T-helper 17 cell (primary cell): Measurements from ENCODE around the gene NCDN. TPM values are rescaled to one million over a fixed set of nuclear protein-coding genes. Genes with fewer than 3 reads are reported as not detected.

Experiments
- ATAC-seq: fragments of 150-1000 bp; cut with Tn5 transposase; 2 replicates; pipeline ENCODE4 v1.10.0; 2021; ENCODE audit warnings: mild to moderate bottlenecking, moderate library complexity
- DNase-seq, 3 donors: peaks; one replicate each; pipeline versions ENCODE4 v3.0.0 to v3.0.0-alpha.2; 2020 to 2021
- H3K9me3 ChIP-seq: one replicate; pipeline ENCODE4 v1.7.0; 2013; ENCODE audit warnings: low read length, mild to moderate bottlenecking; ENCODE audit not compliant: control insufficient read depth, poor library complexity, severe bottlenecking
- H3K27ac Mint-ChIP-seq: one replicate; pipeline ENCODE4 v1.8.0; 2022; ENCODE audit warnings: mild to moderate bottlenecking, moderate library complexity, mixed read lengths
- H3K27me3 Mint-ChIP-seq: one replicate; pipeline ENCODE4 v1.8.0; 2022; ENCODE audit warnings: mixed read lengths
- H3K36me3 Mint-ChIP-seq: one replicate; pipeline ENCODE4 v1.8.0; 2022; ENCODE audit warnings: low read depth, mixed read lengths
- H3K4me1 Mint-ChIP-seq: one replicate; pipeline ENCODE4 v1.8.0; 2022; ENCODE audit warnings: mild to moderate bottlenecking, mixed read lengths
- H3K4me3 Mint-ChIP-seq: one replicate; pipeline ENCODE4 v1.8.0; 2022; ENCODE audit warnings: mild to moderate bottlenecking, moderate library complexity, mixed read lengths
- total RNA-seq, 4 donors: library from RNA in 2 of 4; stranded (reverse) in 2 of 4; gene quantifications; one replicate each; pipeline ENCODE4 v1.2.3 and lab custom pipeline; 2022 to 2026

Gene NCDN
- total RNA-seq, 2 donors from 2014 or later = 23.8 to 26.2 TPM

DNA sequence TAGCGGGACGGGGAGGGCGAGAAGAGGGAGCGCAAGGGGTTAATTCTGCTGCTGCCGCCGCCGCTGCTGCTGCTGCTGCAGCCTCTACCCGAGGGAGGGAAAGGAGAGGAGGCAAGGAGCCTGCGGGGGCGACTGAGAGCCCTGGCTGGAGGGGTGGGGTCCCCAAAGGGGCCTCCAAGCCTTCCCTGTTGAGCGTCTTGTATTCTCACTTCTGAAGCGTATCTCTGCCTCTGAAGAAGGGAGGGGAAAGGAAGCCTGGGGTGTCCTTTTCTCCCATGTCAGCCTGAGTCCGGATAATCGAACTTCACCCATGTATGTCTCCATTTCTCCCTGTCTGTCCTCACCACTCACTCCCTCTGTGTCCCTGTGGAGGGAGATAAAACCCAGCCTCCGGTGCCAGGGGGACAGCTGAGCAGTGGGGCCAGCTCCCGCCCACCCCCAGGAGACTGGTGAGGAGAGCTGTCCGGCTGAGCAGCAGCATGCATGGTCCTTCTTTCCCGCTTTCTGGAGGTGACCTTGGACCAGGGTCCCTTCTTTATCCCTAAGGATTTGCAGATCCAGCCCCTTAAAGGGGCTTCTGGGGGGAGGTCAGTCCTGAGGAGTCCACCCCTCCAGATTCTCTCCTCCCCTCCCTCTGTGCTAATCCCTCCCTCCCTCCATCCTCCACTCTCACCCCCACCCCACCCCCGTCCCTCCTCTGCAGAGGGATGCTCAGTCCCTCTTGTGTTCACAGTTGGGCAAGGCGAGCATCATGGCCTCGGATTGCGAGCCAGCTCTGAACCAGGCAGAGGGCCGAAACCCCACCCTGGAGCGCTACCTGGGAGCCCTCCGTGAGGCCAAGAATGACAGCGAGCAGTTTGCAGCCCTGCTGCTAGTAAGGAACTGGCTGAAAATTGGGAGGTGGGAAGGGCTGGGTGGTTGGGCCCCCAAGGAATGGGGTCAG is 1.0 kb downstream of the NCDN start:
- H3K9me3 ChIP-seq = no peaks in the 10 kb centered on the region
- Mint-ChIP-seq H3K36me3 (peaks cover 2% of the 10 kb centered on the region), H3K27me3 (no peaks in the 10 kb centered on the region), H3K4me3 (peak overlapping the region; percentile 98), H3K27ac (peak overlapping the region; percentile 98), H3K4me1 (peaks cover 47% of the 10 kb centered on the region)
- ATAC-seq (no peak), DNase-seq (no peak)

GRCh38 chr1:35559317-35559944 is 1.8 kb downstream of the NCDN start:
- Mint-ChIP-seq H3K36me3 (peaks cover 2% of the 10 kb centered on the region), H3K27me3 (no peaks in the 10 kb centered on the region), H3K4me1 (peaks cover 51% of the 10 kb centered on the region), H3K27ac (peak overlapping the region; percentile 98), H3K4me3 (peak overlapping the region; percentile 76)
- no peaks in the 10 kb centered on the region for H3K9me3 ChIP-seq
- ATAC-seq (peak; percentile 32), DNase-seq (no peak)

DNA sequence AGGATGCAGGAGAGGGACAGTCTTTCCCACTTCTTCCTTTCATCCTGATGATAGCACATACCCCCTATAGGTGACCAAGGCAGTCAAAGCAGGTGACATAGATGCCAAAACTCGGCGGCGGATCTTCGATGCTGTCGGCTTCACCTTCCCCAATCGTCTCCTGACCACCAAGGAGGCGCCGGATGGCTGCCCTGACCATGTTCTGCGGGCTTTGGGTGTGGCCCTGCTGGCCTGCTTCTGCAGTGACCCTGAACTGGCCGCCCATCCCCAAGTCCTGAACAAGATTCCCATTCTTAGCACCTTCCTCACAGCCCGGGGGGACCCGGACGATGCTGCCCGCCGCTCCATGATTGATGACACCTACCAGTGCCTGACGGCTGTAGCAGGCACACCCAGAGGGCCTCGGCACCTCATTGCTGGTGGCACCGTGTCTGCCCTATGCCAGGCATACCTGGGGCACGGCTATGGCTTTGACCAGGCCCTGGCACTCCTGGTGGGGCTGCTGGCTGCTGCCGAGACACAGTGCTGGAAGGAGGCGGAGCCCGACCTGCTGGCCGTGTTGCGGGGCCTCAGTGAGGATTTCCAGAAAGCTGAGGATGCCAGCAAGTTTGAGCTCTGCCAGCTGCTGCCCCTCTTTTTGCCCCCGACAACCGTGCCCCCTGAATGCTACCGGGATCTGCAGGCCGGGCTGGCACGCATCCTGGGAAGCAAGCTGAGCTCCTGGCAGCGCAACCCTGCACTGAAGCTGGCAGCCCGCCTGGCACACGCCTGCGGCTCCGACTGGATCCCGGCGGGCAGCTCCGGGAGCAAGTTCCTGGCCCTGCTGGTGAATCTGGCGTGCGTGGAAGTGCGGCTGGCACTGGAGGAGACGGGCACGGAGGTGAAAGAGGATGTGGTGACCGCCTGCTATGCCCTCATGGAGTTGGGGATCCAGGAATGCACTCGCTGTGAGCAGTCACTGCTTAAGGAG is 2.9 kb downstream of the NCDN start:
- Mint-ChIP-seq H3K4me3 (no peak overlapping the region), H3K4me1 (peaks cover 46% of the 10 kb centered on the region), H3K36me3 (peaks cover 2% of the 10 kb centered on the region), H3K27ac (peak overlapping the region; percentile 98), H3K27me3 (no peaks in the 10 kb centered on the region)
- DNase-seq (no peak), ATAC-seq (no peak)
- H3K9me3 ChIP-seq = no peaks in the 10 kb centered on the region

DNA sequence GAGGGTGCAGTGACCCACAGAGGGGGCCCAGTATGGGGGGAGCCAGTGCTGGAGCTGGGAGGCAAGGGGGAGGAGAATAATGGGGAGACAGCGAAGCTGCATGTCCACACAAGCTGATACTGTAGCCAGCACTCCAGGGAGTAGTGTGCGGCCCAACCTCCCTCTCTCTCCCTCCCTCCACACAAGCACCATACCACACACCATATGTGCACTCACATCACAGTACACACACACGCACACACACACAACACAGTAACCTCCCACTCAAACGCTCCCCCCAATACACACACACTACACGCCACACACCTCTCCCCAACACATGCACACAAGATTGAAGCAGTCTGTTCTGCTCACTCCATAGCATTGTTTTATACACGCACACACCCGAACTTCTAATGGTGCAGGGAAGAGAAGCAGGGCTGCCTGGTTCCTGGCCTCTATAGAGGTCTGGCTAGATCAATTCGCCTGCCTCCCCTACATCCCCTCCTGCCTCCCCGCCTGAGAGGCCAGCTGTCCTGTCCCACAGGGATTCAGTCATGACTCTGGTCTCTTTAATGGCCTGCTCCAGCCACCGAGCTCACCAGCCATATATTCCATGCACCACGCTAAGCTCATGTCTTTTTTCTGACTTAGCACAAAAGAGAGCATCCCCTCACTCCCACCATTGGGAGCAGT is 3.8 kb downstream of the NCDN start:
- Mint-ChIP-seq H3K27me3 (no peaks in the 10 kb centered on the region), H3K4me3 (no peak overlapping the region), H3K4me1 (peaks cover 38% of the 10 kb centered on the region), H3K36me3 (peaks cover 2% of the 10 kb centered on the region), H3K27ac (peak overlapping the region; percentile 51)
- ATAC-seq (no peak), DNase-seq (no peak)
- no peaks in the 10 kb centered on the region for H3K9me3 ChIP-seq

- H3K36me3 Mint-ChIP-seq = peaks cover 2% of the 10 kb centered on the region
- no peak for DNase-seq
- no peak for ATAC-seq
- H3K27me3 Mint-ChIP-seq = no peaks in the 10 kb centered on the region
- peaks cover 35% of the 10 kb centered on the region for H3K4me1 Mint-ChIP-seq
- H3K9me3 ChIP-seq = no peaks in the 10 kb centered on the region
- H3K4me3 Mint-ChIP-seq = no peak overlapping the region
- H3K27ac Mint-ChIP-seq = peak overlapping the region; percentile 97
These were observed 4.5 kb downstream of the NCDN start for GRCh38 chr1:35561972-35562680.

GRCh38 chr1:35563166-35563565 is 5.6 kb downstream of the NCDN start:
- H3K27me3 Mint-ChIP-seq = no peaks in the 10 kb centered on the region
- H3K36me3 Mint-ChIP-seq = peaks cover 2% of the 10 kb centered on the region
- H3K4me3 Mint-ChIP-seq = no peak overlapping the region
- ATAC-seq (no peak), DNase-seq (no peak)
- H3K9me3 ChIP-seq = no peaks in the 10 kb centered on the region
- H3K27ac Mint-ChIP-seq = peak overlapping the region; percentile 97
- H3K4me1 Mint-ChIP-seq = peaks cover 33% of the 10 kb centered on the region

DNA sequence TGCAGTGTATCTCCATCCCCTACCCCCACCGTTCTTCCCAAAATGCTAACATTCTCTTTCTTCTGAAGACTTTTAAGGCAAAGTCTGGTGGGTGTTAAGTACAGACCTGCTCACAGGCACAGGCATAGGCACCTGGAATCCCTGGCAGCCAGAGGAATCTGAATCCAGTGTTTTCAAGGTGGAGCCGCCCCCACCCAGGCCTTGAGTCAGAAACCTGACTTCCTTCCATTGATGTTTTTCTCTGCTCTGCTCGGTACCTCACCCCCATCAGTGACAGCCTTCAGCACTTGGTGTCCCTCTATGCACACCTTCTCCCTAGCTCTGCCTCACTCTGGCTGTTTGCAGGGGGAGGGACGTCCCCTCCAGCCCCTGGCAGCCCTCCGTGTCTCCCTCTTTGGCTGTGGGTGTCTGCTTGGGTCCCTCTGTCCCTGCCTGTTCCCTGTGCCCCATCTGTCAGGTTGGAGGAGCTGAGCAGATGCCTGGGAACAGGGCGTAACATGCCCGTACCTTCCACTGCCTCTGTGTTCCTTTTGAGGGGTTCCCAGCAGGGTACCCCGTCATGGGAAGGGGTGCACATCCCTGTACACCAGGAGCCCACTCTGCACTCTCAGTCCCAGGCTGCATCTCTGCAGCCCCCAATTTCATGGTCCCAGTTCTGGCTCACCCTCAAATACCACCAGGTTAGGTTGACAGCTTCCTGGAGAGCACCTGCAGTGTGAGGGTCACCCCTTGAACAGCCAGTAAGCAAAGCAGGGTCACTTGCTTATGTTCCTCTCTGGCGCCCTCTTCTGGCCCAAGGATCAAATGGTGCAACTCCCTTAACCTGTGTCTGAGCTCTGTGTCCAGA is 6.7 kb downstream of the NCDN start:
- DNase-seq = peak; percentile 61 to 76 (median 61)
- peaks cover 36% of the 10 kb centered on the region for H3K4me1 Mint-ChIP-seq
- H3K9me3 ChIP-seq = no peaks in the 10 kb centered on the region
- H3K27me3 Mint-ChIP-seq = no peaks in the 10 kb centered on the region
- peak; percentile 72 for ATAC-seq
- H3K36me3 Mint-ChIP-seq = peaks cover 2% of the 10 kb centered on the region
- peak overlapping the region; percentile 97 for H3K27ac Mint-ChIP-seq
- H3K4me3 Mint-ChIP-seq = no peak overlapping the region

DNA sequence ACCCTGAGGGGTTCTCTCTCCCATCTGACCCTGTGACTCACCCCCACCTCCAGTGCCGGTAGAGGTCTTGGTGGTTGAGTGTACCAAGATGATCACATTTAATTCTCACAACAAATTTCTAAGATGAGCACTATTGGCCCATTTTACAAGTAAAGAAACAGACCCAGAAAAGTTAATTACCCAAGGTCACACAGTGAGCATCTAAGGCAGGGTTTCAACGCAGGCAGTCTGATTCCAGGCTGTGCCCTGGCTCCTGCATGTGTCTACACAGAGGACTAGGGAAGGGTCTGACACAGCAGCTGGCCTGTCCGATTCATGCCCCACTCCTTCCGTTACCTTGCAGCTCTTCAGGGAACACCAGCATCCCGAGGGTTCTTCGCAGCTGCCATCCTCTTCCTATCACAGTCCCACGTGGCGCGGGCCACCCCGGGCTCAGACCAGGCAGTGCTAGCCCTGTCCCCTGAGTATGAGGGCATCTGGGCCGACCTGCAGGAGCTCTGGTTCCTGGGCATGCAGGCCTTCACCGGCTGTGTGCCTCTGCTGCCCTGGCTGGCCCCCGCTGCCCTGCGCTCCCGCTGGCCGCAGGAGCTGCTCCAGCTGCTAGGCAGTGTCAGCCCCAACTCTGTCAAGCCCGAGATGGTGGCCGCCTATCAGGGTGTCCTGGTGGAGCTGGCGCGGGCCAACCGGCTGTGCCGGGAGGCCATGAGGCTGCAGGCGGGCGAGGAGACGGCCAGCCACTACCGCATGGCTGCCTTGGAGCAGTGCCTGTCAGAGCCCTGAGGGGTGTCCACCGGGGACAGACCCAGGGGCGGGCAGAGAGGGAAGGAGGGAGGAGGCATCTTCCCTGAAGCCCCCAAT is 7.5 kb downstream of the NCDN start:
- peak overlapping the region; percentile 97 for H3K27ac Mint-ChIP-seq

DNA sequence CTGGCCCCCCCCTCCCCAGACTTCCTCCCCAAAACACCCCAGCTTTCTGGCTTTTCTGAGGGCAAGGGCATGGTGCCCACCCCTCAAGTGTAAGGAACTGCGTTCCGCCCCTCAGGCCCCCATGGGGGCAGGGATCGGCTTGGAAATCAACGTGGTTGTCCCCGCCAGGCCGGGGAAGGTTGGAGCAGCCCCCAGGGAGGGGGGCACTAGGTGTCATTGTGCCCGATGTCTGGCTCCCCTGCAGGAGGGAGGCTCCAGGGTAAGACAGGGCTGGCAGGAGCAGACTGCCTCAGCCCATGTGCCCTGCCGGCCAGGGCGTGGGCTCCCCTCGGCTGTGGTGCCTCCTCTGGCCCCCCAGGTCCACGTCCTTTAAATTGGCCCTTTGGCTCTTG is 8.1 kb downstream of the NCDN start:
- H3K27me3 Mint-ChIP-seq = no peaks in the 10 kb centered on the region
- peaks cover 30% of the 10 kb centered on the region for H3K4me1 Mint-ChIP-seq
- no peak overlapping the region for H3K27ac Mint-ChIP-seq
- ATAC-seq = no peak
- H3K4me3 Mint-ChIP-seq = no peak overlapping the region
- DNase-seq = no peak
- no peaks in the 10 kb centered on the region for H3K9me3 ChIP-seq
- peaks cover 2% of the 10 kb centered on the region for H3K36me3 Mint-ChIP-seq

More for the DNA sequence above, 7.5 kb downstream of the NCDN start:
- no peaks in the 10 kb centered on the region for H3K9me3 ChIP-seq
- peaks cover 2% of the 10 kb centered on the region for H3K36me3 Mint-ChIP-seq
- H3K4me3 Mint-ChIP-seq = no peak overlapping the region
- peaks cover 30% of the 10 kb centered on the region for H3K4me1 Mint-ChIP-seq
- H3K27me3 Mint-ChIP-seq = no peaks in the 10 kb centered on the region
- DNase-seq (no peak), ATAC-seq (no peak)

DNA sequence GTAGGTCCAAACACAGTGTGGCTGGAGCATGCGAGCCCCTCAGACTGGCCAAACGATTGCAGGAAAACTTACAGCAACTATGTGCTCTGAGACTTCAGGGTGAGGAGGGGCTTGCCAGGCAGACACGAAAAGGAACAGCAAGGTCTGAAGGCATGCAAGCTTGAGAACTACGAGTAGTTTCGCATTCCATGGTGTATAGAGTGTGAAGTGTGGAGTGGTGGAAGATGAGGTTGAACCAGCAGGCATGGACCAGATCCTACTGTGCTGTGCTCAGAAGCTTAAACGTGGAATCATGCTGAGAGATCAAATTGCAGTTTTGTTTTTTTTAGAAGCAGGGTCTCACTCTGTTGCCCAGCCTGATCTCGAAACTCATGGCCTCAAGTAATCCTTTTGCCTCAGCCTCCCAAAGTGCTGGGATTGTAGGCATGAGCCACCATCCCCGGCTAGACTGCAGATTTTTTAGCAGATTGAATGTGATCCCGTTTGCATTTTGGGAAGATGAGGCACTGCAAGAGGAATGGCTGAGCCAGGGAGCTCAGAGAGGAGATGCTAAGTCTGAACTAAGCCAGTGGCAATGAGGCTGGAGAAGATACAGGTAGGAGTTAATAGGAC is 10.5 kb downstream of the NCDN start:
- H3K27ac Mint-ChIP-seq = peak overlapping the region; percentile 4
- no peaks in the 10 kb centered on the region for H3K9me3 ChIP-seq
- peaks cover 18% of the 10 kb centered on the region for H3K4me1 Mint-ChIP-seq
- DNase-seq (no peak), ATAC-seq (no peak)
- H3K36me3 Mint-ChIP-seq = no peaks in the 10 kb centered on the region
- H3K27me3 Mint-ChIP-seq = no peaks in the 10 kb centered on the region
- no peak overlapping the region for H3K4me3 Mint-ChIP-seq
